A549 (cell line): Measurements from ENCODE around the gene PCK1. TPM values are rescaled to one million over a fixed set of nuclear protein-coding genes. Genes with fewer than 3 reads are reported as not detected.

Source experiments
- ATAC-seq, 2 experiments: fragments of 200-7000 bp in 1 of 2; fragments of >200 bp in 1 of 2; cut with Nextera tagmentation in 1 of 2; cut with Tn5 transposase in 1 of 2; 3 replicates each; pipeline versions ENCODE4 v1.8.0 to v1.9.1; 2018 to 2020; ENCODE audit warnings: mild to moderate bottlenecking in 1 of 2, moderate library complexity in 1 of 2
- CTCF ChIA-PET: fragments of 300-600 bp; sonication (Branson Sonifier 250); formaldehyde crosslinking; extraction: SDS; loops from one replicate; lab custom pipeline; 2021; ENCODE audit warnings: antibody characterized with exemption, inconsistent platforms; lab: Yijun Ruan, JAX
- POLR2A ChIA-PET: fragments of 350-600 bp; formaldehyde crosslinking; extraction: SDS; loops from one replicate; lab custom pipeline; 2021; ENCODE audit warnings: antibody characterized with exemption, inconsistent platforms; lab: Yijun Ruan, JAX
- DNase-seq, 2 experiments: peaks; one replicate each; pipeline versions ENCODE4 v3.0.0 to v3.0.0-alpha.2; 2011 to 2016; ENCODE audit warnings: low read depth in 1 of 2, low spot score in 1 of 2
- FAIRE-seq: peaks from 2 replicates; lab custom pipeline; 2011; peaks lifted over from hg19 to GRCh38; lab: Jason Lieb, UNC
- H3K27ac ChIP-seq, 2 experiments: fragments of >200 bp; sonication (Bioruptor Twin); formaldehyde crosslinking; 3 replicates each; pipeline ENCODE4 v1.5.1; 2016 to 2017
- H3K4me1 ChIP-seq: fragments of >200 bp; sonication (Bioruptor Twin); formaldehyde crosslinking; 3 replicates; pipeline ENCODE4 v1.6.1; 2016
- H3K4me2 ChIP-seq: fragments of >200 bp; sonication (Bioruptor Twin); formaldehyde crosslinking; 3 replicates; pipeline ENCODE4 v1.6.1; 2016
- H3K4me3 ChIP-seq: fragments of >200 bp; sonication (Bioruptor Twin); formaldehyde crosslinking; 3 replicates; pipeline ENCODE4 v1.5.1; 2016
- H3K9me3 ChIP-seq: fragments of >200 bp; sonication (Bioruptor Twin); formaldehyde crosslinking; 3 replicates; pipeline ENCODE4 v1.6.1; 2016
- BHLHE40 ChIP-seq: IDR thresholded peaks from 2 replicates; pipeline ENCODE4 v1.6.1; 2012; ENCODE audit warnings: low read depth, low read length, inconsistent platforms
- CBX2 ChIP-seq: fragments of 200-600 bp; sonication (generic); IDR thresholded peaks from 2 replicates; pipeline ENCODE4 v1.6.1; 2016; ENCODE audit warnings: low read depth, mild to moderate bottlenecking, borderline replicate concordance
- CEBPB ChIP-seq, 2 experiments: fragments of >200 bp in 1 of 2; sonication (Bioruptor Twin) in 1 of 2; formaldehyde crosslinking in 1 of 2; IDR thresholded peaks; 2 replicates each; pipeline ENCODE4 v1.6.1; 2012 to 2016
- EHF ChIP-seq: fragments of 250-450 bp; sonication (Bioruptor Pico); IDR thresholded peaks from 2 replicates; pipeline ENCODE4 v1.5.0; 2020; ENCODE audit warnings: mild to moderate bottlenecking
- EHMT2 ChIP-seq: fragments of 200-600 bp; sonication (generic); IDR thresholded peaks from 2 replicates; pipeline ENCODE4 v1.6.1; 2016; ENCODE audit warnings: antibody characterized with exemption, low read depth, mild to moderate bottlenecking, moderate library complexity
- ELK1 ChIP-seq: fragments of 150-350 bp; IDR thresholded peaks from 2 replicates; pipeline ENCODE4 v1.6.1; 2014; ENCODE audit warnings: low read depth, mild to moderate bottlenecking, low read length
- ESRRA ChIP-seq: fragments of 150-350 bp; IDR thresholded peaks from 2 replicates; pipeline ENCODE4 v1.6.1; 2014; ENCODE audit warnings: mild to moderate bottlenecking, low read length, borderline replicate concordance
- FOSB ChIP-seq: fragments of 250-450 bp; sonication (Bioruptor Pico); IDR thresholded peaks from 2 replicates; pipeline ENCODE4 v1.5.0; 2020; ENCODE audit warnings: mild to moderate bottlenecking, moderate library complexity
- FOXS1 ChIP-seq: fragments of 250-450 bp; sonication (Bioruptor Pico); IDR thresholded peaks from 2 replicates; pipeline ENCODE4 v1.5.0; 2020; ENCODE audit warnings: mild to moderate bottlenecking, moderate library complexity
- HDAC2 ChIP-seq: fragments of 200-600 bp; sonication (generic); IDR thresholded peaks from 2 replicates; pipeline ENCODE4 v1.6.1; 2016
- HOXA7 ChIP-seq: fragments of 250-450 bp; sonication (Bioruptor Pico); IDR thresholded peaks from 2 replicates; pipeline ENCODE4 v1.5.0; 2020; ENCODE audit warnings: mild to moderate bottlenecking, moderate library complexity
- JUN ChIP-seq, 2 experiments: fragments of >200 bp; sonication (Bioruptor Twin); formaldehyde crosslinking; IDR thresholded peaks; 2 replicates in 1 of 2; 3 replicates in 1 of 2; pipeline ENCODE4 v1.6.1; 2016 to 2017
- JUNB ChIP-seq: fragments of >200 bp; sonication (Bioruptor Twin); formaldehyde crosslinking; IDR thresholded peaks from 2 replicates; pipeline ENCODE4 v1.6.1; 2016
- KDM1A ChIP-seq: fragments of 200-600 bp; sonication (generic); IDR thresholded peaks from 2 replicates; pipeline ENCODE4 v1.6.1; 2016; ENCODE audit warnings: low read depth, mild to moderate bottlenecking
- KDM5A ChIP-seq: fragments of 200-600 bp; sonication (generic); IDR thresholded peaks from 2 replicates; pipeline ENCODE4 v1.6.1; 2016; ENCODE audit warnings: antibody characterized with exemption, mild to moderate bottlenecking
- MAFK ChIP-seq: fragments of 450-650 bp; IDR thresholded peaks from 2 replicates; pipeline ENCODE4 v1.6.1; 2014; ENCODE audit not compliant: partially characterized antibody
- NFE2L2 ChIP-seq: fragments of 150-350 bp; conservative IDR thresholded peaks from 2 replicates; pipeline ENCODE4 v1.6.1; 2014; ENCODE audit warnings: low read length
- NR3C1 ChIP-seq: fragments of >200 bp; sonication (Bioruptor Twin); formaldehyde crosslinking; IDR thresholded peaks from 3 replicates; pipeline ENCODE4 v1.6.1; 2017
- PHF8 ChIP-seq: fragments of 200-600 bp; sonication (generic); IDR thresholded peaks from 2 replicates; pipeline ENCODE4 v1.6.1; 2016; ENCODE audit warnings: low read depth, mild to moderate bottlenecking, antibody characterized with exemption, moderate library complexity, borderline replicate concordance
- RCOR1 ChIP-seq: fragments of 150-350 bp; IDR thresholded peaks from 2 replicates; pipeline ENCODE4 v1.6.1; 2014; ENCODE audit warnings: antibody characterized with exemption, low read length, low read depth
- RFX5 ChIP-seq: fragments of 450-650 bp; IDR thresholded peaks from 2 replicates; pipeline ENCODE4 v1.7.1; 2014; ENCODE audit warnings: antibody characterized with exemption, mild to moderate bottlenecking, moderate library complexity
- SMC3 ChIP-seq: fragments of >200 bp; sonication (Bioruptor Twin); formaldehyde crosslinking; IDR thresholded peaks from 3 replicates; pipeline ENCODE4 v1.6.1; 2018; ENCODE audit warnings: inconsistent platforms
- TFCP2L1 ChIP-seq: fragments of 250-450 bp; sonication (Bioruptor Pico); IDR thresholded peaks from 2 replicates; pipeline ENCODE4 v1.5.0; 2021; ENCODE audit warnings: mild to moderate bottlenecking
- ZC3H11A ChIP-seq: fragments of 450-650 bp; IDR thresholded peaks from 2 replicates; pipeline ENCODE4 v1.6.1; 2014; ENCODE audit warnings: antibody characterized with exemption, mild to moderate bottlenecking
- WGBS: methylation state at CpG from one replicate; pipeline ENCODE4 v1.1.6; 2017; ENCODE audit errors: missing lambda C conversion rate; 5-methylcytosine and 5-hydroxymethylcytosine counted together
- polyA plus RNA-seq, 4 experiments: library from polyadenylated mRNA; depleted of rRNA in 3 of 4; stranded (reverse); fragments of >200 nt; fragmentation: RNase III in 1 of 4; extraction: RNeasy Plus Mini Kit Qiagen cat#74134 plus additional on column Dnase treatment in 1 of 4; gene quantifications; 2 replicates in 3 of 4; 3 replicates in 1 of 4; pipeline ENCODE4 v1.2.3, GENCODE V29; 2011 to 2017
- TF ChIP-seq, protein P1 (sequence below): fragments of 250-450 bp; sonication (Bioruptor Pico); IDR thresholded peaks from 2 replicates; pipeline ENCODE4 v1.5.0; 2020; ENCODE audit warnings: low read depth, mild to moderate bottlenecking, moderate library complexity
- TF ChIP-seq, protein P2 (sequence below): fragments of >200 bp; sonication (Bioruptor Twin); formaldehyde crosslinking; IDR thresholded peaks from 2 replicates; pipeline ENCODE4 v1.6.1; 2016
- TF ChIP-seq, protein P3 (sequence below): fragments of 250-450 bp; sonication (Bioruptor Pico); IDR thresholded peaks from 2 replicates; pipeline ENCODE4 v1.5.0; 2021; ENCODE audit warnings: mild to moderate bottlenecking, moderate library complexity, borderline replicate concordance

Gene PCK1
- polyA plus RNA-seq, 2 of the 4 experiments (the other 2 are of a cell fraction), result 0.04 to 0.12 TPM

- no peak for DNase-seq
- Histone ChIP-seq H3K27ac (no peak overlapping the region), H3K4me2 (no peak overlapping the region), H3K4me3 (no peak overlapping the region), H3K4me1 (peaks cover under 1% of the 10 kb centered on the region; the same call in 1 of the 3 replicates), H3K9me3 (no peaks in the 10 kb centered on the region)
- WGBS, result 47% methylated on average over 5 of the region's 5 CpGs
- ChIA-PET CTCF (interaction anchor here (1.2 to 3.0 kb wide), 7 partner anchors 10 to 604 kb away, joined by 3 to 32 read pairs (median 5); partner anchors contain the start of gene ZBP1), POLR2A (interaction anchor here (0.5 kb wide), 1 partner anchor 408 kb away, joined by 6 read pairs; no protein-coding TSS in a partner anchor)
- TF ChIP-seq PHF8, result no peak
- no peak for TF ChIP-seq MAFK
- TF ChIP-seq EHMT2, result no peak
- no peak for TF ChIP-seq TFCP2L1 (CRISPR knock-in tag)
- TF ChIP-seq ELK1, result no peak
- no peak for TF ChIP-seq ESRRA
- no peak for TF ChIP-seq BHLHE40
- no peak for TF ChIP-seq SMC3
- no peak for TF ChIP-seq HOXA7 (CRISPR knock-in tag)
- no peak for TF ChIP-seq NFE2L2
- no peak for TF ChIP-seq HDAC2
- TF ChIP-seq, protein P1, sequence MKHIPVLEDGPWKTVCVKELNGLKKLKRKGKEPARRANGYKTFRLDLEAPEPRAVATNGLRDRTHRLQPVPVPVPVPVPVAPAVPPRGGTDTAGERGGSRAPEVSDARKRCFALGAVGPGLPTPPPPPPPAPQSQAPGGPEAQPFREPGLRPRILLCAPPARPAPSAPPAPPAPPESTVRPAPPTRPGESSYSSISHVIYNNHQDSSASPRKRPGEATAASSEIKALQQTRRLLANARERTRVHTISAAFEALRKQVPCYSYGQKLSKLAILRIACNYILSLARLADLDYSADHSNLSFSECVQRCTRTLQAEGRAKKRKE (CRISPR knock-in tag), result no peak
- no peak for TF ChIP-seq FOXS1
- TF ChIP-seq JUN (IDR thresholded peaks at IDR 0.05), result no peak
- no peak for TF ChIP-seq EHF (CRISPR knock-in tag)
- ATAC-seq, result no peak
- no peak for FAIRE-seq
Measured at GRCh38 chr20:57605878-57606277, 45.0 kb downstream of the PCK1 start.

DNA sequence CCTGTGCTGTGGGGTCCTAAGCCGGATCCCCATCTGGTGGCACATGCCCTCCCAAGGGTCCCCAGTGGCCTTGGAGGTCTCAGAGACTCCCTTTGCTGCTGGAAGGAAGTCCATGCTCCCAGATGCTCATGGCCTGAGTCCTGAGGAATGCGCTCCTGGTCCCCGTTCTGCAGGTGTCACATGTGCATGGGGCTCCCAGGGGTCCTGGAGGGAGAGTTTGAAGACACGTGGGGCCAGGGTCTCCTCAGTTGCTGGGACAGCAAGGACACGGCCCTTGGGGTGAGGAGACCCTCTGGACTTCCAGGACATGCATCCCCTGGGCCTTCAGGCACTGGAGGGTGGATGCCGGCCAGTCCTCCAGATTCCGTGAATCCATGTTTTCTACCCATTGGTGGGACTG lies 47.6 kb downstream of the PCK1 start:
- TF ChIP-seq ESRRA (no peak), KDM1A (no peak), PHF8 (no peak), ZC3H11A (no peak), FOSB (no peak), NR3C1 (no peak)
- TF ChIP-seq, protein P2, sequence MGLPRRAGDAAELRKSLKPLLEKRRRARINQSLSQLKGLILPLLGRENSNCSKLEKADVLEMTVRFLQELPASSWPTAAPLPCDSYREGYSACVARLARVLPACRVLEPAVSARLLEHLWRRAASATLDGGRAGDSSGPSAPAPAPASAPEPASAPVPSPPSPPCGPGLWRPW, result no peak
- POLR2A ChIA-PET, result no interaction called here

GRCh38 chr20:57609086-57609841 lies 48.4 kb downstream of the PCK1 start:
- ATAC-seq, result no peak; a peak in 1 of 6 replicates
- FAIRE-seq, result no peak
- Histone ChIP-seq H3K4me3 (no peak overlapping the region), H3K4me2 (no peak overlapping the region), H3K4me1 (no peaks in the 10 kb centered on the region), H3K9me3 (no peaks in the 10 kb centered on the region)
- no peak for DNase-seq
- CTCF ChIA-PET, result interaction anchor here (0.9 to 7.2 kb wide), 8 partner anchors 8 to 600 kb away, joined by 4 to 37 read pairs (median 6); partner anchors contain the start of gene ZBP1
- TF ChIP-seq RFX5 (no peak), ELK1 (no peak), KDM5A (no peak), CEBPB (IDR thresholded peaks at IDR 0.05) (no peak), JUNB (no peak), PHF8 (no peak), SMC3 (no peak), RCOR1 (no peak), CBX2 (no peak)
- TF ChIP-seq, protein P2, result no peak
- TF ChIP-seq, protein P3, sequence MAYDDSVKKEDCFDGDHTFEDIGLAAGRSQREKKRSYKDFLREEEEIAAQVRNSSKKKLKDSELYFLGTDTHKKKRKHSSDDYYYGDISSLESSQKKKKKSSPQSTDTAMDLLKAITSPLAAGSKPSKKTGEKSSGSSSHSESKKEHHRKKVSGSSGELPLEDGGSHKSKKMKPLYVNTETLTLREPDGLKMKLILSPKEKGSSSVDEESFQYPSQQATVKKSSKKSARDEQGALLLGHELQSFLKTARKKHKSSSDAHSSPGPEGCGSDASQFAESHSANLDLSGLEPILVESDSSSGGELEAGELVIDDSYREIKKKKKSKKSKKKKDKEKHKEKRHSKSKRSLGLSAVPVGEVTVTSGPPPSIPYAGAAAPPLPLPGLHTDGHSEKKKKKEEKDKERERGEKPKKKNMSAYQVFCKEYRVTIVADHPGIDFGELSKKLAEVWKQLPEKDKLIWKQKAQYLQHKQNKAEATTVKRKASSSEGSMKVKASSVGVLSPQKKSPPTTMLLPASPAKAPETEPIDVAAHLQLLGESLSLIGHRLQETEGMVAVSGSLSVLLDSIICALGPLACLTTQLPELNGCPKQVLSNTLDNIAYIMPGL (CRISPR knock-in tag), result no peak
- TF ChIP-seq, all 56 proteins: peak for 0
- no peak overlapping the region for H3K27ac ChIP-seq
- POLR2A ChIA-PET, result no interaction called here
- WGBS, result 72% methylated on average over 15 of the region's 16 CpGs

More for the DNA sequence above, 47.6 kb downstream of the PCK1 start:
- DNase-seq, result no peak
- 70% methylated on average over 5 of the region's 7 CpGs for WGBS
- no peak for FAIRE-seq
- CTCF ChIA-PET, result interaction anchor here (0.9 to 3.0 kb wide), 6 partner anchors 11 to 602 kb away, joined by 4 to 18 read pairs (median 6); partner anchors contain the start of gene ZBP1
- ATAC-seq, result no peak
- Histone ChIP-seq H3K4me3 (no peak overlapping the region), H3K9me3 (no peaks in the 10 kb centered on the region), H3K4me1 (no peaks in the 10 kb centered on the region), H3K27ac (no peak overlapping the region), H3K4me2 (no peak overlapping the region)
